GM21447 (cell line): ENCODE measurements around the gene SUPT20H.
A peak's percentile ranks its signal among the peaks of the same experiment; 100 is the strongest.

Experiments used
- ATAC-seq: cut with Tn5 transposase; IDR thresholded peaks from one replicate; pipeline ENCODE4 v1.9.1; 2021; ENCODE audit not compliant: unreplicated experiment

The SUPT20H gene

GRCh38 chr13:37058910-37059847 lies at the start of gene SUPT20H:
TSS of gene SUPT20H (minus strand) at chr13:37059688. CDS start at chr13:37051490, 8,198 bp downstream.
- ATAC-seq: peak; percentile 93

GRCh38 chr13:37109051-37109678 lies 49.7 kb upstream of the SUPT20H start:
- ATAC-seq: no peak

- ATAC-seq: no peak
Measured at GRCh38 chr13:37107868-37108267, 48.4 kb upstream of the SUPT20H start.

- ATAC-seq: no peak
Measured at GRCh38 chr13:37107456-37107855, 48.0 kb upstream of the SUPT20H start.

- ATAC-seq: no peak
Measured at GRCh38 chr13:37106642-37107041, 47.2 kb upstream of the SUPT20H start.

- no peak for ATAC-seq
Measured at GRCh38 chr13:37105251-37105714, 45.8 kb upstream of the SUPT20H start, which contains the start of gene CSNK1A1L. TSS of gene CSNK1A1L (minus strand) at chr13:37105664. CDS start at chr13:37105256, 408 bp downstream.

GRCh38 chr13:37102896-37103295 lies 43.4 kb upstream of the SUPT20H start:
- ATAC-seq: no peak

- ATAC-seq: no peak
Measured at GRCh38 chr13:37101201-37101600, 41.7 kb upstream of the SUPT20H start.

- no peak for ATAC-seq
Measured at GRCh38 chr13:37100731-37101130, 41.2 kb upstream of the SUPT20H start.

- ATAC-seq: no peak
Measured at GRCh38 chr13:37097076-37097475, 37.6 kb upstream of the SUPT20H start.

GRCh38 chr13:37094840-37095239 lies 35.4 kb upstream of the SUPT20H start:
- no peak for ATAC-seq

- ATAC-seq: no peak
Measured at GRCh38 chr13:37094099-37094498, 34.6 kb upstream of the SUPT20H start.

- no peak for ATAC-seq
Measured at GRCh38 chr13:37091835-37092234, 32.3 kb upstream of the SUPT20H start.

GRCh38 chr13:37090912-37091311 lies 31.4 kb upstream of the SUPT20H start:
- no peak for ATAC-seq

- ATAC-seq: no peak
Measured at GRCh38 chr13:37089495-37089894, 30.0 kb upstream of the SUPT20H start.

GRCh38 chr13:37087486-37087885 lies 28.0 kb upstream of the SUPT20H start:
- no peak for ATAC-seq

GRCh38 chr13:37085606-37086005 lies 26.1 kb upstream of the SUPT20H start:
- no peak for ATAC-seq

GRCh38 chr13:37076818-37077217 lies 17.3 kb upstream of the SUPT20H start:
- no peak for ATAC-seq

- no peak for ATAC-seq
Measured at GRCh38 chr13:37075164-37075563, 15.7 kb upstream of the SUPT20H start.

GRCh38 chr13:37074703-37075102 lies 15.2 kb upstream of the SUPT20H start:
- no peak for ATAC-seq

- no peak for ATAC-seq
Measured at GRCh38 chr13:37072024-37072423, 12.5 kb upstream of the SUPT20H start.

- no peak for ATAC-seq
Measured at GRCh38 chr13:37070956-37071355, 11.5 kb upstream of the SUPT20H start.
